Liver (tissue), 2 donors: ENCODE measurements around the gene ZACN.

Experiments used
- HNF4A ChIP-seq, 2 donors: conservative IDR thresholded peaks; 2 replicates each; pipeline ENCODE4 v1.6.1; 2016; ENCODE audit warnings: antibody characterized with exemption in 2 of 2, mild to moderate bottlenecking in 2 of 2
- TF ChIP-seq, protein P1 (sequence below): IDR thresholded peaks from 2 replicates; pipeline ENCODE4 v1.6.1; 2016; ENCODE audit warnings: antibody characterized with exemption
- donor health status: healthy.

DNA sequence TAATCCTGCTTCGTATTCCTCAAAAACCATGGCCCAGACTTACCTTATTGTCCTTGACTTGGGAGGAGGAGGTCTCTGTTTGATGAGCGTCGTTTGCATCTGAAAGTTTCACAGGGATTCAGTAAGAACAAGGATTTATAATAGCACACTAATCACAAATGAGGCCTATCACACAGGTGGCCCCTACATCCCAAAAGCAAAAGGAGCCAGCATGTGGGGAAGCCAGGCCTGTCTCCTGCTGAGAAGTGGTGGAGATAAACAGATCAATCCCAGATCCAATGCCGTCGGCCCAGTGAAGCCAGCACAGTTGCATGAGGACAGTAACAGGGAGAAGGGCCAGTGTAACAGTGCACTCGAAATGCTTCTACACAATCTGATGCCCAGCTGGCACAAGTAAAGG lies 38.6 kb upstream of the ZACN start:
- TF ChIP-seq, protein P1, sequence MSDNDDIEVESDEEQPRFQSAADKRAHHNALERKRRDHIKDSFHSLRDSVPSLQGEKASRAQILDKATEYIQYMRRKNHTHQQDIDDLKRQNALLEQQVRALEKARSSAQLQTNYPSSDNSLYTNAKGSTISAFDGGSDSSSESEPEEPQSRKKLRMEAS = no peak
- no peak for TF ChIP-seq HNF4A (conservative IDR thresholded peaks at IDR 0.05)
